ENCODE results near the gene VTI1A.
"Not testable (repeated sequence)": the region's sequence is repeated elsewhere in the genome, so short reads cannot be mapped to it uniquely, and the experiment has no call there.

Gene VTI1A

DNA sequence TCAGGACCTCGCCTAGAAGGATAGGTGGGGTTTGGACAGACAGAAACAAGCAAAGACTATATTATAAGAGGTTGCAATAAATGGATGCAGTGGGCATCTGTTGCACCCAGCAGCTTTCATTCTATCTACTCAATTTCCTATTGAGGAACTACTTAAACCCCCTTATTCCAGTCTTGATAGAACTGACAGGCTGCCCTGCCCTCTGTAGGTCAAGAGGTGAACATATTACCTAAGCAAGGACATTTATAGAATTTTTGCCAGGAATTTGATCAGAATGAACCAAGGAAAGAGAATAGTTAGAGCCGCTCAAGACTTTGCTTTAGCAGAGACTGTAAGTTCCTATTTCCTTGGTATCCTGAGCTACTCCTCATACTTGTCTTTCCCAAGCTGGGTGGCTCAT is 9.5 kb downstream of the VTI1A start:
- H3K27ac ChIP-seq (ENCODE audit: low read length) = no peak overlapping the region
- no peak overlapping the region for H3K4me3 ChIP-seq (ENCODE audit: low read length)
- H3K36me3 ChIP-seq (ENCODE audit: insufficient read depth, low read depth, low read length) = no peaks in the 10 kb centered on the region
- H3K9me3 ChIP-seq (ENCODE audit: insufficient read depth, low read depth, low read length) = no peaks in the 10 kb centered on the region
- no peak overlapping the region for H3K9ac ChIP-seq (ENCODE audit: low read depth, low read length)
- no peaks in the 10 kb centered on the region for H3K4me1 ChIP-seq (ENCODE audit: insufficient read depth, low read length)
- no peaks in the 10 kb centered on the region for H3K27me3 ChIP-seq (ENCODE audit: insufficient read depth, low read length)

DNA sequence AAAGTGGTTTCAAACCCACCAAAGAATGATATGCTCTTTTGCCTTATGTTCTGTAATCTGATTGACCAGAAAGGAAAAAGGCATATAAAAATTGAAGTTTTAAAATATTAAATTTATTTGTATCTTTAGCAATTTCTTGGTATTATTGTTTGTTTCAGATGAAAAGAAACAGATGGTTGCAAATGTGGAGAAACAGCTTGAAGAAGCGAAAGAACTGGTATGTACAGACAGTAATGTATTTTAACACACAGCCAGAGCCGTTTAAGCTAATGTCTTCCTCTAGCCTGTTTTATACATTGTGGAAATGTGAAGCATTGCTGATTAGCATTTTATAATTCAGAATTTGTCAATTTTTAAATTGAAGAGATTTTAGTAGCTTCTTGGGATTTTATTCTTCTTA is 13.4 kb downstream of the VTI1A start:
- peaks cover 12% of the 10 kb centered on the region for H3K36me3 ChIP-seq (ENCODE audit: insufficient read depth, low read depth, low read length)
- no peaks in the 10 kb centered on the region for H3K27me3 ChIP-seq (ENCODE audit: insufficient read depth, low read length)
- H3K27ac ChIP-seq (ENCODE audit: low read length) = no peak overlapping the region
- peaks cover 3% of the 10 kb centered on the region; the same call in 1 of the 2 replicates for H3K9me3 ChIP-seq (ENCODE audit: insufficient read depth, low read depth, low read length)
- H3K4me1 ChIP-seq (ENCODE audit: insufficient read depth, low read length) = no peaks in the 10 kb centered on the region
- H3K4me3 ChIP-seq (ENCODE audit: low read length) = no peak overlapping the region
- no peak overlapping the region for H3K9ac ChIP-seq (ENCODE audit: low read depth, low read length)

DNA sequence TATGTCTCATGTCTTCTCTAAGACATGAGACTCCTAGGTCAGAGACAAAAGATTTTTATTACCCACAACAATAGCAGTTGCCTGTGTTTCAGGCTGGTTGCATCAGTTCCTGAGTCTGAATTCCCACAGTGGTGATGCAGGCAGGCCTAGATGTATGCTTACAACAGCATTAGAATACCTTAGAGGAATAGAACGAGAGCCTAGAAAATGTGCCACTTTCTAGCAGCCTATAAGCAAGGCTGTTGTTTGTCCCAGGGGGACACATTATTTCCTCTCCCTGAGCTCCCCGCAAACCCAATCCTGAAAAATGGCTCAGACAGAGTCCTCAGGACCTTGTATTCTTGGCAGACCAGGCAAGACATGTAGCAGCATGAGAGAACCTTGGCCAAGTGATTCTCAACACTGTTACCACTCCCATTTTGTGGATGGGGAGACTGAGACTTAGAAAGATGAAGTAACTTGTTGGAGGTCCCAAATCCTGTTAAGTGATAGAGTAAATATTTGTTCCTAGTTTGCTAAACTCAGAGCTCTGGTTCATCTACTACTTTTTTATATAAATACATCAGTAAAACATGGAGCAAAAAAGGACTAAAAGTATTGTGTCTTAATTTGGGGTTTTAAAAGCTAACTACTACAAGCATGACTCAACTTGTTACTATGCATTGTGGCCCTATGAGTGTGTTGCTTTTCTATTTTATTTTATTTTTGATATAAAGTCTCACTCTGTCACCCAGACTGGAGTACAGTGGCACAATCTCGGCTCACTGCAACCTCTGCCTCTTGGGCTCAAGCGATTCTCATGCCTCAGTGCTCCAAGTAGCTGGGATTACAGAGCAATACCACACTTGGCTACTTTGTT is 14.2 kb downstream of the VTI1A start:
- H3K36me3 ChIP-seq (ENCODE audit: insufficient read depth, low read depth, low read length) = peaks cover 21% of the 10 kb centered on the region
- no peaks in the 10 kb centered on the region for H3K4me1 ChIP-seq (ENCODE audit: insufficient read depth, low read length)
- no peak overlapping the region for H3K9ac ChIP-seq (ENCODE audit: low read depth, low read length)

DNA sequence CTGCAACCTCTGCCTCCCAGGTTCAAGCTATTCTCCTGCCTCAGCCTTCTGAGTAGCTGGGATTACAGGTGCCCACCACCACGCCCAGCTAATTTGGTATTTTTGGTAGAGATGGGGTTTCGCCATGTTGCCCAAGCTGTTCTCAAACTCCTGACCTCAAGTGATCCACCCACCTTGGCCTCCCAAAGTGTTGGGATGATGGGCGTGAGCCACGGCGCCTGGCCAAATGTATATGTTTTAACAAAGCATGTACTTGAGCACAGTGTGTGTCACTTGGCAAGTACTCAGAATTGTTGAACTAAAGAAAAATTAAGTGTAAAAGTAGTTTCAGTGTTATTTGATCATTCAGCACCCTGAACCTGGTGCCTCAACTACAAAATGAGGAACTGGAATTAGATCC is 17.1 kb downstream of the VTI1A start:
- H3K4me3 ChIP-seq (ENCODE audit: low read length); H3K4me1 ChIP-seq (ENCODE audit: insufficient read depth, low read length); H3K9me3 ChIP-seq (ENCODE audit: insufficient read depth, low read depth, low read length); H3K9ac ChIP-seq (ENCODE audit: low read depth, low read length); H3K27me3 ChIP-seq (ENCODE audit: insufficient read depth, low read length); H3K27ac ChIP-seq (ENCODE audit: low read length): not testable (repeated sequence)
- peaks cover 25% of the 10 kb centered on the region for H3K36me3 ChIP-seq (ENCODE audit: insufficient read depth, low read depth, low read length)

More for the DNA sequence above, 14.2 kb downstream of the VTI1A start:
- no peaks in the 10 kb centered on the region for H3K27me3 ChIP-seq (ENCODE audit: insufficient read depth, low read length)
- peaks cover 5% of the 10 kb centered on the region; the same call in 1 of the 2 replicates for H3K9me3 ChIP-seq (ENCODE audit: insufficient read depth, low read depth, low read length)
- no peak overlapping the region for H3K27ac ChIP-seq (ENCODE audit: low read length)
- no peak overlapping the region for H3K4me3 ChIP-seq (ENCODE audit: low read length)

DNA sequence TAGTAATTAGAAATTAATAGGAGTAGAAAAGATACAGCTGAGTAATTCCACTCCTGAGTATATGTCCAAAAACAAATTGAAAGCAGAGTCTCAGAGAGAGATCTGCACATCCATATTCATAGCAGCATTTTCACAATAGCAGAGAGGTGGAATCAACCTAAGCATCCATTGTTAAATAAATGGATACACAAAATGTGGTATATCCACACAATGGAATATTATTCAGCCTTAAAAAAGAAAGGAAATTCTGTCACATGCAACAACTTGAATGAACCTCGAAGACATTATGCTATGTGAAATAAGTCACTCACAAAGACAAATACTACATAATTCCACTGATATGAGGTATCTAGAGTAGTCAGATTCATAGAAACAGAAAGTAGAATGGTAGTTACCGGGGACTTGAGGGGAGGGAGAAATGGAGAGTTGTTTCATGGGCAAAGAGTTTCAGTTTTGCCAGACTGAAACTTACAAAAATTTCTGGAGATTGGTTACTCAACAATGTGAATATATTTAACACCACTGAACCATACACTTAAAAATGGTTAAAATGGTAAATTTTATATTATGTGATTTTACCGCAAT is 18.4 kb downstream of the VTI1A start:
- Histone ChIP-seq H3K27me3 (ENCODE audit: insufficient read depth, low read length) (no peaks in the 10 kb centered on the region), H3K9ac (ENCODE audit: low read depth, low read length) (no peak overlapping the region), H3K4me3 (ENCODE audit: low read length) (no peak overlapping the region), H3K9me3 (ENCODE audit: insufficient read depth, low read depth, low read length) (peaks cover 5% of the 10 kb centered on the region; the same call in 1 of the 2 replicates), H3K4me1 (ENCODE audit: insufficient read depth, low read length) (no peaks in the 10 kb centered on the region), H3K36me3 (ENCODE audit: insufficient read depth, low read depth, low read length) (peaks cover 25% of the 10 kb centered on the region), H3K27ac (ENCODE audit: low read length) (no peak overlapping the region)

DNA sequence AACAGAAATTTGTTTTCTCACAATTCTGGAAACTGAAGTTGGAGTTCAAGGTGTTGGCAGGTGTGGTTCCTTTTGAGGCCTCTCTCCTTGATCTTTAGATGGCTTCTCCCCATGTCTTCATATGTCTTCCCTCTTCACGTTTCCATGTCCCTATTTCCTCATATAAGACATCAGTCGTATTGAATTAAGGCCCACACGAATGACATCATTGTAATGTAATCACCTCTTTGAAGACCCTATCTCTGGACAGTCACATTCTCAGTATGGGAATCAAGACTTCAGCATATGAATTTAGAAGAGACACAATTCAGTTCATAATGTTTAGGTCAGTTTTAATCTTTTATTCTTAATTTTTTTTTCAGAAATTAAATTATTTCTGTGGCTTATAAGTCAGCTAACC is 19.8 kb downstream of the VTI1A start:
- Histone ChIP-seq H3K4me1 (ENCODE audit: insufficient read depth, low read length) (no peaks in the 10 kb centered on the region), H3K27ac (ENCODE audit: low read length) (no peak overlapping the region), H3K27me3 (ENCODE audit: insufficient read depth, low read length) (no peaks in the 10 kb centered on the region), H3K9me3 (ENCODE audit: insufficient read depth, low read depth, low read length) (peaks cover 5% of the 10 kb centered on the region; the same call in 1 of the 2 replicates), H3K4me3 (ENCODE audit: low read length) (no peak overlapping the region), H3K36me3 (ENCODE audit: insufficient read depth, low read depth, low read length) (peaks cover 25% of the 10 kb centered on the region), H3K9ac (ENCODE audit: low read depth, low read length) (no peak overlapping the region)

DNA sequence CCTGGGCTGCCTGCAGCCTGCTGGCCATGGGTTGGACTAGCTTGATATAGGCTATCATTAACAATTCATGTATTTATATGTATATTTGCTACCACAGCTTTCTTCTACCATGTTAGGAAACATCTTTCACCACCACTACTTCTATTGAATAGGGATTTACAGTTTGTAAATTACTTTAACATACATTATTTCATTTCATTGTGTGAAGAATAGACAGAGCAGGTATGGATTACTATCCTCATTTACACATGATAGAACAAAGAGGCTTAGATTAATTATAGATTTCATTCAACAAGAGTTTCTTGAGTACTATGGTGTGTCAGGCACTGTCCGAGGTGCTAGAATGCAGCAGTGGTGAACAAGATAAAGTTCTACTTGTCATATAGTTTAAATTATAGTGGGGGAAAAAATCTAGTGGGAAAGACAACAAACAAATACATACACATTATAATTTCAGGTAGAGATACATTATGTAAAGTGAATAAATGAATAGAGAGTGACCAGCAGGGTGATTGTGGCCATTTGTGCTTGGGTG is 20.6 kb downstream of the VTI1A start:
- Histone ChIP-seq H3K9me3 (ENCODE audit: insufficient read depth, low read depth, low read length) (peaks cover 5% of the 10 kb centered on the region; the same call in 1 of the 2 replicates), H3K36me3 (ENCODE audit: insufficient read depth, low read depth, low read length) (peaks cover 25% of the 10 kb centered on the region), H3K27me3 (ENCODE audit: insufficient read depth, low read length) (no peaks in the 10 kb centered on the region), H3K27ac (ENCODE audit: low read length) (no peak overlapping the region), H3K9ac (ENCODE audit: low read depth, low read length) (no peak overlapping the region), H3K4me1 (ENCODE audit: insufficient read depth, low read length) (no peaks in the 10 kb centered on the region), H3K4me3 (ENCODE audit: low read length) (no peak overlapping the region)

DNA sequence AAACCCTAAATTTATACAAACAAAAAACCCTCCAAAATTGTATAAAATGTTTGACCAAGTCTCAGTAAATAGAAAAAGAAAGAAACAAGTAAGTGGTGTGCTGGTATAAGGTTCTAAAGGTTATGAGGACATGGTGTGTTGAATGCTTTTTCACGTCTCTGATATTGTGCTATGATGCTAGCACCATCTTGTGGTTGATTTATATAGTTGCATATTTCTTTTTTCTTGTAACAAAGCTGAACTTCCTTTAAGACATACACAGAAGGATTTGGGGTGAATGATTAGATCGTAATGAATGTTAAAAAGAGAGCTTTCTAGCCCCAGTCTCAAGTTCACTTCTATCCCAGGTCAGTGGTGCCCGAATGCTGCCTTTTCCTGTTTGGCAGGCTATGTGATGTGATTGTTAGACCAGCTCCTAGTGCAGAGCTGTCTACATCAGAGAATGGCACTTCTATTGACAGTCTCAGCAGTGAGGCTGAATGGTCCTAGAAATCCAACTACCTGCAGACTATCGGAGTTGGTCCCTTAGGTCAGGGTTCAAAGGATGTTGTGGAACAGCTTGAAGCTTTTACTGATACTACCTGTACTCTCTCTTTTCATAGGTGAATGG is 25.0 kb downstream of the VTI1A start:
- H3K4me1 ChIP-seq (ENCODE audit: insufficient read depth, low read length) = no peaks in the 10 kb centered on the region

DNA sequence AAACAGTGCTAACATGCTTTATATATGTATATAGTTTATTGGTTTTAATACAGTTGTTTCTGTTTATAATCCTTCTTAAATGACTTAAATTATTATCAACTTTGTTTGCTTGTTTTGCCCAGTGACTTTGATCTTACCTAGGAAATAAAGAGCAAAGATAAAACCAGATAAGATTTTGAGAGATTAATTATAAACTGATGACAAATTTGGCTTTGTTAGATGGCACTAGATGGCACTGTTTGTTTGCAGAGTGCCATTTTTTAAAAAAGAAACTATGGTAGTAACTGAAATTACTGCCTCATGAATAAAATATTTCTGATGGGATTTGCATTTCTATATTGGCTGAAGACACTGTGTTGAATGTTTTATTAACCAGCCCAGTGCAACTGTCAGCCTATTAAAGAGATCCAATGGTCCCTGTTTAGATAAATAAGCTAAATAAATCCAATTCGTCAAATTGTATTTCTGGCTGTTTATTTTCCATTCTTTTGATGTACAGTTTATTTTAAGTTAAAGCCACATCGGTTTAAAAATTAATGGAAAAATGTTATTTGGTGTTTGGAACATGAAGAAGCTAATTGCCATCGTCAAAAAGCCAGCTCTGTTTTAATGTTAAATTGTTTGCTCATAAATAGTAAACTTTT is 28.7 kb downstream of the VTI1A start:
- Histone ChIP-seq H3K9ac (ENCODE audit: low read depth, low read length) (no peak overlapping the region), H3K4me1 (ENCODE audit: insufficient read depth, low read length) (no peaks in the 10 kb centered on the region)

More for the DNA sequence above, 25.0 kb downstream of the VTI1A start:
- Histone ChIP-seq H3K4me3 (ENCODE audit: low read length) (no peak overlapping the region), H3K36me3 (ENCODE audit: insufficient read depth, low read depth, low read length) (no peaks in the 10 kb centered on the region), H3K9me3 (ENCODE audit: insufficient read depth, low read depth, low read length) (no peaks in the 10 kb centered on the region), H3K9ac (ENCODE audit: low read depth, low read length) (no peak overlapping the region), H3K27ac (ENCODE audit: low read length) (no peak overlapping the region), H3K27me3 (ENCODE audit: insufficient read depth, low read length) (no peaks in the 10 kb centered on the region)

DNA sequence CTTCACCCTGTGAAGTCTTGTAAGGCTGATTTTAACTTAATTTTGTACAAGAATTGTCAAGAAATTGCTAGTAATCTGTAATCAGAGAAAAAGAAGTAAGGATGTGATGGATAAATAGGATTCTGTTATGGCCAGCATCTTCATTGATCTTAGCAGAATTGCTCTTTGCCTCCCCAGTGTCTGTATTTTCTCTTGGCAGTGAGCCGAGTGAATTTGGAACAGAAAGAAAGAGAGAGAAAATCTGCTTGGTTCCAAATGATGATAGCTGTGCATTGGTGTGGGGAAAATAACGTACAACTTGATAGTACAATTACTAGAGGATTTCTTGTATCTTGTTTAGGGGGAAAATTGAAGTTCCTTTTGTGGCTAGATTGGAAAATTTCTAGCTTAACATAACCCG is 34.6 kb downstream of the VTI1A start:
- no peaks in the 10 kb centered on the region for H3K9me3 ChIP-seq (ENCODE audit: insufficient read depth, low read depth, low read length)
- no peaks in the 10 kb centered on the region for H3K36me3 ChIP-seq (ENCODE audit: insufficient read depth, low read depth, low read length)
- no peaks in the 10 kb centered on the region for H3K27me3 ChIP-seq (ENCODE audit: insufficient read depth, low read length)
- H3K9ac ChIP-seq (ENCODE audit: low read depth, low read length) = no peak overlapping the region
- H3K4me1 ChIP-seq (ENCODE audit: insufficient read depth, low read length) = no peaks in the 10 kb centered on the region
- no peak overlapping the region for H3K4me3 ChIP-seq (ENCODE audit: low read length)
- H3K27ac ChIP-seq (ENCODE audit: low read length) = no peak overlapping the region

More for the DNA sequence above, 28.7 kb downstream of the VTI1A start:
- no peak overlapping the region for H3K27ac ChIP-seq (ENCODE audit: low read length)
- H3K4me3 ChIP-seq (ENCODE audit: low read length) = no peak overlapping the region
- H3K27me3 ChIP-seq (ENCODE audit: insufficient read depth, low read length) = no peaks in the 10 kb centered on the region
- no peaks in the 10 kb centered on the region for H3K9me3 ChIP-seq (ENCODE audit: insufficient read depth, low read depth, low read length)
- no peaks in the 10 kb centered on the region for H3K36me3 ChIP-seq (ENCODE audit: insufficient read depth, low read depth, low read length)

DNA sequence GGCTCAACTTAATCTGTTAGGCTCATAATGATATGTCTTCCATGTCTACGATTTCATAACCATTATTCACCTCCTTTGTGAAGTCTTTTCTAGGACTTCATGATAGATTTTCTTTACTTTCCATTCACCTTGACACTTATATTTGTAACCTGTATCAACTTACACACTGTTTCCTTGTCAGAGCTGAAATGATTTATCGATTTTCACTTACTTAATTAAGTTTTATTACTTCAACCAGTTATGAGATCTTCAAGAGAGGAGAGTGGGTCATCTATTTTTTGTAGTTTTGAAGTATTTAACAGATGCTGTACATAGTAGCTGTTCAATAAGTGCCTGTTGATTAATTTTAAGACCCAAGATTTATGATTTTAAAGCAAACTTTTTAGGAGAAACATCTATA is 37.4 kb downstream of the VTI1A start:
- H3K9me3 ChIP-seq (ENCODE audit: insufficient read depth, low read depth, low read length) = no peaks in the 10 kb centered on the region
- H3K27ac ChIP-seq (ENCODE audit: low read length) = no peak overlapping the region

More for the DNA sequence above, 37.4 kb downstream of the VTI1A start:
- Histone ChIP-seq H3K27me3 (ENCODE audit: insufficient read depth, low read length) (no peaks in the 10 kb centered on the region), H3K4me3 (ENCODE audit: low read length) (no peak overlapping the region), H3K9ac (ENCODE audit: low read depth, low read length) (no peak overlapping the region), H3K4me1 (ENCODE audit: insufficient read depth, low read length) (no peaks in the 10 kb centered on the region), H3K36me3 (ENCODE audit: insufficient read depth, low read depth, low read length) (no peaks in the 10 kb centered on the region)

All from iPS-20b (cell line).